Hepatic stellate cell (primary cell): ENCODE results near the gene IFNAR2.
"Not testable (repeated sequence)": the region's sequence is repeated elsewhere in the genome, so short reads cannot be mapped to it uniquely, and the experiment has no call there.

Experiments
- DNase-seq: peaks from one replicate; pipeline ENCODE4 v3.0.0; 2011; ENCODE audit warnings: low spot score

Gene IFNAR2

DNA sequence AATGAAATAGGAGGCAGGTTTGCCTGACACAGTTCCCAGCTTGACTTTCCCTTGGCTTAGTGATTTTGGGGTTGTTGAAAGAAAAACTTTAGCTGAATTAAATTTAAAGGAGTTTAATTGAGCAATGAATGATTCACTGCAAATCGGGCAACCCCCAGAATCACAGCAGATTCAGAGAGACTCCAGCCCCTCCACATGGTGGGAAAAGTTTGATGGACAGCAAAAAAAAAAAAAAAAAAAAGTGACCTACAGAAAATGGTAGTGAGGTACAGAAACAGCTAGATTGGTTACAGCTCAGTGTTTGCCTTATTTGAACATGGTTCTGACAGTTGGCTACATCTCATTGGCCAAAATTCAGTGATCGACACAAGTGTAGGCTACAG lies 12.6 kb upstream of the IFNAR2 start:
- no peak for DNase-seq

DNA sequence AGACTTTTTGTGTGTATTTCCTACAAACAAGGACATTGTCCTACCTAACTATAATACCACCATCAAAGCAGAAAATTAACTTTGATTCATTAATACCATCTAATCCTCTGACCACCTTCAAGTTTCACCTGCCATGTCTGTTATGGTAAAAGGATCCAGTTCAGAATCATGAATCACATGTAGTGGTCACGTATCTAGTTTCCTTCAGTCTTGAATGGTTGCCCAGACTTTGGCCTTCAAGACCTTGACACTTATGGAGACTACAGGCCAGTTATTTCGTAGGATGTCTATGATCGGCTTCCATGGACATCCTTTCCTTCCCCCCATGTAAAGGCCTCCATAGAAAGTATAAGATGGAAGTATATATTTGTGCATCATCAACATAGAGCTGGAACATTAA lies 10.4 kb upstream of the IFNAR2 start:
- no peak for DNase-seq

DNA sequence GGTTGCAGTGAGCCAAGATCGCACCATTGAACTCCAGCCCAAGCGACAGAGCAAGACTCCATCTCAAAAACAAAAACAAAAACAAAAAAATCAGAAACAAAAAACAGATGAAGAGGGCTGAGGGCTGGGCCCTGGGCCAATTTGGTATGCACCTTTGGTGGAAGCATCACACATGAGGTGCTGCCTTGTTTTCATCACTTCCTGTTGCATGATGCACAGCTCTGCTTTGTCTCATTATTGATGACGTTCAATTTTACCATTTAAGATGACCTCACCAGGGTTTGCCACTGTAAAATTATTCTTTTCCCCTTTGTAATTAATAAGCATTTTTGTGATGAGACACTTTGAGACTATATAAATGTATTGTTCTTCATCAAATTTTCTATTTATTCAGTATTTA lies 9.8 kb upstream of the IFNAR2 start:
- no peak for DNase-seq

GRCh38 chr21:33225376-33225775 lies 4.4 kb upstream of the IFNAR2 start:
- DNase-seq, result not testable (repeated sequence)

- no peak for DNase-seq
Measured at GRCh38 chr21:33228455-33228854, 1.3 kb upstream of the IFNAR2 start.

DNA sequence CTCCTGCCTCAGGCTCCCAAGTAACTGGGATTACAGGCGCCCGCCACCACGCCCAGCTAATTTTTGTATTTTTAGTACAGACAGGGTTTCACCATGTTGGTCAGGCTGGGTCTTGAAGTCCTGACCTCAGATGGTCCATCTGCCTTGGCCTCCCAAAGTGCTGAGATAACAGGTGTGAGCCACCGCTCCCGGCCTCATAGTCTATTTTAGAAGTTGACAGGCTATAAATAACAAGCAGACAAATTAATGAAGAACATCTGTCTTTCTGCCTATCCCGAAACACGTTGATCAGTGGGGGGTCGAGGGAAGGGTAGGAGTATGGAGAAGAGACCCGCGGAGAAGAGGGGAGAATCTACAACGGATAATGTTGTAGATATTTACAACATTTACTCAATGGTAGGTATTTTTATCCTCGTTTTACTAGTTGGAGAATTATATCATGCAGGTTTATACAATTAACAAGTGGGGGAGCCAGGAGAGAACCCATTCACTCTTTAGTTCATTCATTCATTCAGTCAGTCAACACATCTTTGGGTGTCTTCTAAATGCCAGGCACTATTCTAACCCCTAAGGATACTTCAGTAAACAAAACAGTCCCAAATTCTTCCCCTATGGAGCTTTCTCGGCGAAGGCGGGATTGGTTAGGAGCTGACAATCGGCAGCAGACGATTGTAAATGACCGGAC lies 497 bp upstream of the IFNAR2 start:
- DNase-seq, result no peak

GRCh38 chr21:33230545-33231324 lies 997 bp downstream of the IFNAR2 start:
- peak; percentile 72 for DNase-seq

GRCh38 chr21:33231526-33231925 lies 1.8 kb downstream of the IFNAR2 start:
- no peak for DNase-seq

DNA sequence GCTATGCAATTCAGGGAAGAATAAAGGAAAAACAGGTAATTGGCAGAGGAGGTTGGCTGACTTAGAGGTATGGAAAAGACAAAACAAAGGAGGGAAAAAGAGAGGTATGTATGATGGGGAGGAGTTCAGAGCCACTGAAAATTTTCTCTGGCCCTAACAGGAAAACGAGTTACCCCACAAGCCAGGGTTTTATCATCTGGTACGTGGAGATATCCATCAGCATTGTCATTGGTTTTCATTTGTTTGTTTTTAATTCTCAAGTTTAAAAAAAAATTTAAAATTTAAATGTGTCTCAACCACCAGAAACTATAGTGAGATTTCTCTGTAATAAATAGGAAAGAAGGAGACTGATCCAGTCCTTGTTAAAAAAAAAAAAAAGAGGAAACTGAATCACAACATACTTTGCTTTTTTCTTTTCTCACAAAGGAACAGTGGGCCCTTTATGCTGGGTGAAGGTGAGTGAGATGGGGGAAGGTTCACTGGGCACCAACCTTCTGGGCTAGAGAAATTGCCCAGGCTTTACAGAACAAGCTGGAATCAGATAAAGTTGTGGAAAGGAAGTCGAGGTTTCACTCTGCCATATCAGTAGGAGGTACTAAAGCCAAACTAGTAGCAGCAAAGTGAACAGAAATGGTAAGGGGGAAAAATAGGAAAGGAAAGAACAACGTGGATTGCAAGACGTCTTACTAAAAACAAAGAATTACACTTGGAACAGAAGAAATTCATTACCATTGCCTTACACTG lies 2.7 kb downstream of the IFNAR2 start:
- DNase-seq, result no peak

DNA sequence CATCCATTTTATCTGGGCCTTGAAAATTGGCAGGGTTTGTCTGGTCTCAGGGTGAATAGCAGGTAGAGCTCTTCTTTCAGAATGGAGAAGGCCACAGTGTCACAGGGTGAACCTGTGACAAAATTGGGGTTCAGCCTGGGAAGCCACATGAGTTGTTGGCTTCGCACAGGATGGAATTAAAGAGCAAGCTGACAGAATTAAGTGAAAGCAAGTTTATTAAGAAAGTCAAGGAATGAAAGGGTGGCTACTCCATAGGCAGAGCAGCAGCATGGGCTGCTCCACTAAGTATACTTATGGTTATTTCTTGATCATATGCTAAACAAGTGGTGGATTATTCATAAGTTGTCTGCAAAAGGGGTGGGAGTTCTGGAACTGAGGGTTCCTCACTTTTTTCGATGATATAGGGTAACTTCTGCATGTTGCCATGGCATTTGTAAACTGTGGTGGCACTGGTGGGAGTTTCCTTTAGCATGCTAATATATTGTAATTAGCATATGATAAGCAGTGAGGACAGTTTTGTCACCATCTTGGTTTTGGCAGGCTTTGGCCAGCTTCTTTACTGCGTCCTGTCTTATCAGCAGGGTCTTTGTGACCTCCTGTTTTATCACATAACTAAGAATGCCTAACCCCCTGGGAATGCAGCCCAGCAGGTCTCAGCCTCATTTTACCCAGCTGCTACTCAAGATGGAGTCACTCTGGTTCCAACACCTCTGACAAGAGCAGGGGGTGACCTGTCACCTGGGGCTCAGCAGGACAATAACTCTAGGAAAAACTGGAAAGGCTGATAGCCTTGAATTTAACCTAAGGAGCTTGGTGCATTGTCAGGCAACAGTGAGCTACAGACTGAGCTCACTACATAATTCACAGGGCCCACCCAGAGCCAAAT lies 5.1 kb downstream of the IFNAR2 start:
- DNase-seq, result no peak

GRCh38 chr21:33236013-33236686 lies 6.4 kb downstream of the IFNAR2 start:
- no peak for DNase-seq

GRCh38 chr21:33236766-33237165 lies 7.0 kb downstream of the IFNAR2 start:
- DNase-seq, result no peak

- no peak for DNase-seq
Measured at GRCh38 chr21:33237486-33237885, 7.7 kb downstream of the IFNAR2 start.

DNA sequence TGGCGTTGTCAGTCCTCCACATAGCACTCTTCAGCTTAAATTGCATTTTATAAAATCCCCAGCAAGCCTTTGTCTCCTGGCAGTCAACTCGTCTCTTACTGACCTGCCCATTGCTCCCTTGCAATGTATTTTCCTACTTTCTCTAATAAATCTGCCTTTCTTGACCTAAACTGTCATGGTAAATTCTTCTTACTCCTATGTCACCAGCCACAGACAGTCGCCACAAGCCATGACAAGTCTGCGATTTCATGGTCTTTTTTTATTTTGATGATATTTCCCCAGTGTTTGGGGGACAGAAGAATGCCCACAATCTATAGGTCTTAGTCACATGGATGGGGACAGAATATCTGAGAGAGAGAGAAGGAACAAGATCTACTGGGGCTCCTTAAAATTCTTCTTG lies 8.4 kb downstream of the IFNAR2 start:
- no peak for DNase-seq

DNA sequence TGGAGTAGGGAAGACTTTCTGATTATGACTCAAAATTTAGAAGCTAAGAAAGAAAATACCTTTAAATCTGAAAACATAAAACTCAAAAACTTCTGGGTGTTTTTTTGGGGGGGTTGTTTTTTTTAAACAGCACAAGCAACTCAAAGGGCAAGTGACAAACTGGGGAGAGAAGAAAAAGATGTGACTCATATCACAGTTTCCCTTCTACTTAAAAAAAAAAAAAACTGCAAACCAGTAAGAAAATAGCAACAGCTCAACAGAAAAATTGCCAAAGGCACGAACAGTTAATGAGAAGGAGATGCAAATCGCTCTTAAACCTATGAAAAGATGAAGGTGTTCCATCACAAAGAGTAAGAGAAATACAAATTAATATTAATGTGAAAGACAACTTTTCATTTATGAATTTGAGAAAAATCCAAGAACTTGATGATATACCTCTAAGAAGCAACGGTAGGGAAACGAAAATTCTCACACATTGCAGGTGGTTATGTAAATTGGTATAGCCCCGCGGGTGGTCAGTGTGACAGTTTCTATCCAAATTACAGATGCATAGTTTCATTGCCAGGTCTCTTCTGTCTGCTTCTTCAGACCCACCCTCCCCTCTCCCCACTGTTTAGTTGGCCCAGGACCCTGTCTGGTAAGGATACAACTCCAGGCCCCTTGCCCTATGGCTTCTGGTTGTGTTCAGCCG lies 9.0 kb downstream of the IFNAR2 start:
- no peak for DNase-seq

- not testable (repeated sequence) for DNase-seq
Measured at GRCh38 chr21:33239559-33240127, 9.9 kb downstream of the IFNAR2 start.

GRCh38 chr21:33240404-33240803 lies 10.7 kb downstream of the IFNAR2 start:
- DNase-seq, result no peak

DNA sequence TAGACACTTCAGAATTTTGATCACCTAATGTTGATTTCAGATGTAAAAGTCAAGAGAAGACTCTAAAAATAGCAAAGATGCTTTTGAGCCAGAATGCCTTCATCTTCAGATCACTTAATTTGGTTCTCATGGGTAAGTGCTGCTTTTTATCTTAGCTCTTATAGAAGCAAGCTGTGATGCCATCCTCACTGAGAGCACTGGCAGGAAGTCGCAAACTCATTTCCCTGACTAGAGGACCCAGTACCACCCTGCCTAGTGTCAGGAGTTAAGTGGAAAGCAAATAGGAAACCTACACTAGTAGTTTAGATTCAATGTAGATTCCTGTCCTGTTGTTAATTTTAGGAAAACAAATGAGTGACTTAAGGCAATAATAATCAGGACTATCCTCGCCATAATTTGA lies 12.1 kb downstream of the IFNAR2 start:
- DNase-seq, result no peak

DNA sequence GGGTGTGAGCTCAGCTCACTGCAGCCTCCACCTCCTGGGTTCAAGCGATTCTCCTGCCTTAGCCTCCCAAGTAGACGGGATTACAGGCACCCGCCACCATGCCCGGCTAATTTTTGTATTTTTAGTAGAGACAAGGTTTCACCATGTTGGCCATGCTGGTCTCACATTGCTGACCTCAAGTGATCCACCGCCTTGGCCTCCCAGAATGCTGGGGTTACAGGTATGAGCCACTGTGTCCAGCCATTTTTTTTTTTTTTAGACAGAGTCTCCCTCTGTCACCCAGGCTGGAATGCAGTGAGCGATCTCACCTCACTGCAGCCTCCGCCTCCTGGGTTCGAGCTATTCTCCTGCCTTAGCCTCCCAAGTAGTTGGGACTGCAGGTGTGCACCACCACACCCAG lies 13.1 kb downstream of the IFNAR2 start:
- DNase-seq, result not testable (repeated sequence)

- no peak for DNase-seq
Measured at GRCh38 chr21:33244082-33244778, 14.5 kb downstream of the IFNAR2 start.
